ENCODE results near the gene HYAL1.

HYAL1 gene

GRCh38 chr3:50350527-50351322, 47.4 kb upstream of the HYAL1 start, which contains the start of the genes CYB561D2 and NPRL2:
Gene CYB561D2, plus strand, starts transcription at chr3:50350862. Its CDS starts 572 bp downstream, at chr3:50351434.
Gene NPRL2, minus strand, starts transcription at chr3:50350775. Its CDS starts 123 bp downstream, at chr3:50350652.
- Histone ChIP-seq H3K9ac (ENCODE audit: low read length) (peak within 1 kb of the TSS; percentile 90), H3K79me1 (replicated peaks; ENCODE audit: low read length, poor library complexity, severe bottlenecking) (peaks cover 43% of the 10 kb centered on the region), H3K27ac (ENCODE audit: low read length, poor library complexity, severe bottlenecking) (peak within 1 kb of the TSS; percentile 91), H2BK120ac (ENCODE audit: low read depth, low read length) (no peak within 1 kb of the TSS), H4K91ac (ENCODE audit: low read length) (peak within 1 kb of the TSS; percentile 85), H3K18ac (ENCODE audit: low read depth in 1 of 2, low read length in 2 of 2) (peak within 1 kb of the TSS; percentile 90 to 99), H3K23ac (ENCODE audit: low read length in 2 of 2) (no peak within 1 kb of the TSS), H2AFZ (ENCODE audit: low read depth, low read length) (peak within 1 kb of the TSS; percentile 95), H3K27me3 (ENCODE audit: control insufficient read depth in 1 of 2, insufficient read depth in 1 of 2, low read length in 2 of 2) (no peaks in the 10 kb centered on the region), H3K9me3 (ENCODE audit: control insufficient read depth, low read length) (no peaks in the 10 kb centered on the region), H2BK12ac (ENCODE audit: low read length in 2 of 2) (peak within 1 kb of the TSS in 1 of 2 experiments; percentile 91), H3K14ac (ENCODE audit: low read length in 2 of 2) (peak within 1 kb of the TSS in 1 of 2 experiments; percentile 98), H2AK5ac (ENCODE audit: low read length, severe bottlenecking) (peak within 1 kb of the TSS; percentile 27), H3K4ac (ENCODE audit: low read depth in 1 of 2, low read length in 2 of 2) (peak within 1 kb of the TSS; percentile 69 to 90), H2BK15ac (ENCODE audit: low read depth, poor library complexity, severe bottlenecking) (no peak within 1 kb of the TSS), H3K4me2 (ENCODE audit: low read length, poor library complexity, severe bottlenecking) (peak within 1 kb of the TSS; percentile 72), H2BK5ac (ENCODE audit: low read depth, low read length, poor library complexity, severe bottlenecking) (peak within 1 kb of the TSS; percentile 84), H4K8ac (ENCODE audit: low read length) (peak within 1 kb of the TSS; percentile 93), H3K4me1 (ENCODE audit: control insufficient read depth, insufficient read depth, low read depth, low read length) (peaks cover 38% of the 10 kb centered on the region), H3K4me3 (ENCODE audit: insufficient read depth in 1 of 2, low read depth in 1 of 2, low read length in 2 of 2) (peak within 1 kb of the TSS; percentile 87 to 96), H3K36me3 (ENCODE audit: control insufficient read depth in 1 of 2, insufficient read depth in 2 of 2, low read depth in 1 of 2, low read length in 2 of 2) (peaks cover 50 to 51% of the 10 kb centered on the region in 2 experiments)
- DNase-seq: peak; percentile 96
- WGBS: 1% methylated on average over 64 of the region's 64 CpGs

GRCh38 chr3:50350213-50350526, 46.8 kb upstream of the HYAL1 start:
- Histone ChIP-seq H3K4me2 (ENCODE audit: low read length, poor library complexity, severe bottlenecking) (peak overlapping the region; percentile 72), H3K14ac (ENCODE audit: low read length in 2 of 2) (peak overlapping the region in 1 of 2 experiments; percentile 22), H4K8ac (ENCODE audit: low read length) (peak overlapping the region; percentile 54), H3K27me3 (ENCODE audit: control insufficient read depth in 1 of 2, insufficient read depth in 1 of 2, low read length in 2 of 2) (no peaks in the 10 kb centered on the region), H3K18ac (ENCODE audit: low read depth in 1 of 2, low read length in 2 of 2) (peak overlapping the region; percentile 12 to 14), H3K9ac (ENCODE audit: low read length) (peak overlapping the region; percentile 90), H2BK120ac (ENCODE audit: low read depth, low read length) (no peak overlapping the region), H2BK5ac (ENCODE audit: low read depth, low read length, poor library complexity, severe bottlenecking) (no peak overlapping the region), H3K23ac (ENCODE audit: low read length in 2 of 2) (no peak overlapping the region), H3K79me1 (replicated peaks; ENCODE audit: low read length, poor library complexity, severe bottlenecking) (peaks cover 41% of the 10 kb centered on the region), H3K4ac (ENCODE audit: low read depth in 1 of 2, low read length in 2 of 2) (peak overlapping the region in 1 of 2 experiments; percentile 60), H3K4me3 (ENCODE audit: insufficient read depth in 1 of 2, low read depth in 1 of 2, low read length in 2 of 2) (peak overlapping the region; percentile 87 to 96), H2AFZ (ENCODE audit: low read depth, low read length) (peak overlapping the region; percentile 7), H2BK12ac (ENCODE audit: low read length in 2 of 2) (no peak overlapping the region), H4K91ac (ENCODE audit: low read length) (no peak overlapping the region), H3K27ac (ENCODE audit: low read length, poor library complexity, severe bottlenecking) (no peak overlapping the region), H3K36me3 (ENCODE audit: control insufficient read depth in 1 of 2, insufficient read depth in 2 of 2, low read depth in 1 of 2, low read length in 2 of 2) (peaks cover 44 to 46% of the 10 kb centered on the region in 2 experiments), H3K9me3 (ENCODE audit: control insufficient read depth, low read length) (no peaks in the 10 kb centered on the region), H2AK5ac (ENCODE audit: low read length, severe bottlenecking) (peak overlapping the region; percentile 27), H3K4me1 (ENCODE audit: control insufficient read depth, insufficient read depth, low read depth, low read length) (peaks cover 38% of the 10 kb centered on the region), H2BK15ac (ENCODE audit: low read depth, poor library complexity, severe bottlenecking) (no peak overlapping the region)
- WGBS: 32% methylated on average over 7 of the region's 7 CpGs
- DNase-seq: no peak

DNA sequence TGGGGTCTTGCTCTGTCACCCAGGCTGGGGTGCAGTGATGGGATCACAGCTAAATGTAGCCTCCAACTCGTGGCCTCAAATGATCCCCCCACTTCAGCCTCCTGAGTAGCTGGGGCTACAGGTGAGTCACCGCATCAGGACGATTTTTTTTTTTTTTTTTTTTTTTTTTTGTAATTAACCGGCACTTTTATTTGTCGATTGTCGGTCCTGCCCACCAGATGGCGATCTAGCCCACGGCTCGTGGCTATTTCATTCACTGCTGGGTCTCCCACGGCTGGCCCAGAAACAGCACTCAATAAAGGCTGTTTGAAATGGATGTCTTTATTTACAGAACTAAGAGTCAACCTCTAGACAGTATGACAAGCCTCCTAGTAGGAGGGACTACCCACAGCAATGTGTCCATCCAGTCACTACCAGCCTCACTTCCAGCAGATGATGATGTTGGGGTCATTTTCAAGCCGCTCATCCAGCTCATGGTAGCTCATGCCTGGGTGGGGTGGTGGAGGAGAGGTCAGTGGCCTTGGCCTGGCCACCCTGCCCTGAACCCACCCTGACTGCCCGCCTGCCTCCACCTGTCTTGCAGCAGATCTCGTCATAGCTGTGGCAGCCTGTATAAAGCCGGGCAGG, 43.9 kb upstream of the HYAL1 start:
- Histone ChIP-seq H2BK5ac (ENCODE audit: low read depth, low read length, poor library complexity, severe bottlenecking) (no peak overlapping the region), H3K14ac (ENCODE audit: low read length in 2 of 2) (no peak overlapping the region), H2AK5ac (ENCODE audit: low read length, severe bottlenecking) (no peak overlapping the region), H2AFZ (ENCODE audit: low read depth, low read length) (no peak overlapping the region), H2BK12ac (ENCODE audit: low read length in 2 of 2) (no peak overlapping the region), H3K27ac (ENCODE audit: low read length, poor library complexity, severe bottlenecking) (no peak overlapping the region), H3K4me2 (ENCODE audit: low read length, poor library complexity, severe bottlenecking) (no peak overlapping the region), H3K9ac (ENCODE audit: low read length) (no peak overlapping the region), H3K27me3 (ENCODE audit: control insufficient read depth in 1 of 2, insufficient read depth in 1 of 2, low read length in 2 of 2) (no peaks in the 10 kb centered on the region), H3K79me1 (replicated peaks; ENCODE audit: low read length, poor library complexity, severe bottlenecking) (peaks cover 26% of the 10 kb centered on the region), H2BK120ac (ENCODE audit: low read depth, low read length) (no peak overlapping the region), H3K9me3 (ENCODE audit: control insufficient read depth, low read length) (no peaks in the 10 kb centered on the region), H3K4me1 (ENCODE audit: control insufficient read depth, insufficient read depth, low read depth, low read length) (peaks cover 36% of the 10 kb centered on the region), H3K4ac (ENCODE audit: low read depth in 1 of 2, low read length in 2 of 2) (no peak overlapping the region), H3K18ac (ENCODE audit: low read depth in 1 of 2, low read length in 2 of 2) (no peak overlapping the region), H2BK15ac (ENCODE audit: low read depth, poor library complexity, severe bottlenecking) (no peak overlapping the region), H4K8ac (ENCODE audit: low read length) (peak overlapping the region; percentile 50), H3K4me3 (ENCODE audit: insufficient read depth in 1 of 2, low read depth in 1 of 2, low read length in 2 of 2) (no peak overlapping the region), H4K91ac (ENCODE audit: low read length) (no peak overlapping the region), H3K23ac (ENCODE audit: low read length in 2 of 2) (no peak overlapping the region), H3K36me3 (ENCODE audit: control insufficient read depth in 1 of 2, insufficient read depth in 2 of 2, low read depth in 1 of 2, low read length in 2 of 2) (peaks cover 20 to 22% of the 10 kb centered on the region in 2 experiments)
- DNase-seq: peak; percentile 83
- 34% methylated on average over 12 of the region's 14 CpGs for WGBS

DNA sequence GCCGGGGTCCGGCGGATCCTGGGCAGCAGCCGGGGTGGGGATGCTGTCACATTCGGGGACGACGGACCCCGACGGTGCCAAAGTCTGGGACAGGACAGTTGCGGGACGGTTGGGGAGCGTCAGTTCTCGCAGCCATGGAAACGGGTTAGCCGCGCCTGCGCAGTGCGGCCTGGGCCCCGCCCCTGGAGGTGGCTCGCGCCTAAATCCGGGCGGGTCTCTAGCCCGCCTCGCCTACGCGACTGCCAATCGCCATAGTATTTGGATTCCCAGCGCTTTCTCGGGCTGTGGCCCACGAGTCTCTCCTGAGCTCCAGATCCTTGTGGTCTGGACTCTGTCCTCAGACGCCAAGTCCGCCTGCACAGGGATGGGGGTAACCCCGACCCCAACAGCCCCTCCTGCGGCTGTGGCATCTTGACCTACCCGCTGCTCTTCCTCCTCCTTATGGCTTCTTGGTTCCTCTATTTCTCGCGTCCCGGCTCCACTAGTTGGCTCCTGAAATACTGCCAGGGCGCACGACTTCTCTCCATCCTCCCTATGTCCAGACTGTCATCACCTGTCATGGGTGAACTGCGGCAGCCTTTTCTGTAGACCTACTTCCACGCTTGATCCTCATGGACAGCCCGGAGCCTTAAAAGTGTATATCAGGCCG, 42.3 kb upstream of the HYAL1 start, which contains the start of gene ZMYND10:
Gene ZMYND10 (minus strand): TSS at position 147 of the 649 bp plus-strand sequence. CDS start 153 bp downstream, outside the sequence.
- no peak within 1 kb of the TSS for H3K4ac ChIP-seq (ENCODE audit: low read depth in 1 of 2, low read length in 2 of 2)
- H4K8ac ChIP-seq (ENCODE audit: low read length): peak within 1 kb of the TSS; percentile 58
- H3K27ac ChIP-seq (ENCODE audit: low read length, poor library complexity, severe bottlenecking): no peak within 1 kb of the TSS
- peaks cover 14 to 20% of the 10 kb centered on the region in 2 experiments for H3K36me3 ChIP-seq (ENCODE audit: control insufficient read depth in 1 of 2, insufficient read depth in 2 of 2, low read depth in 1 of 2, low read length in 2 of 2)
- H3K18ac ChIP-seq (ENCODE audit: low read depth in 1 of 2, low read length in 2 of 2): no peak within 1 kb of the TSS
- H3K14ac ChIP-seq (ENCODE audit: low read length in 2 of 2): no peak within 1 kb of the TSS
- H3K4me3 ChIP-seq (ENCODE audit: insufficient read depth in 1 of 2, low read depth in 1 of 2, low read length in 2 of 2): peak within 1 kb of the TSS; percentile 48 to 74
- no peaks in the 10 kb centered on the region for H3K27me3 ChIP-seq (ENCODE audit: control insufficient read depth in 1 of 2, insufficient read depth in 1 of 2, low read length in 2 of 2)
- H3K4me1 ChIP-seq (ENCODE audit: control insufficient read depth, insufficient read depth, low read depth, low read length): peaks cover 29% of the 10 kb centered on the region
- H3K9me3 ChIP-seq (ENCODE audit: control insufficient read depth, low read length): no peaks in the 10 kb centered on the region
- H2AFZ ChIP-seq (ENCODE audit: low read depth, low read length): peak within 1 kb of the TSS; percentile 72
- H2BK120ac ChIP-seq (ENCODE audit: low read depth, low read length): no peak within 1 kb of the TSS
- H2BK5ac ChIP-seq (ENCODE audit: low read depth, low read length, poor library complexity, severe bottlenecking): no peak within 1 kb of the TSS
- H3K23ac ChIP-seq (ENCODE audit: low read length in 2 of 2): no peak within 1 kb of the TSS
- H3K79me1 ChIP-seq (replicated peaks; ENCODE audit: low read length, poor library complexity, severe bottlenecking): peaks cover 16% of the 10 kb centered on the region
- H2BK15ac ChIP-seq (ENCODE audit: low read depth, poor library complexity, severe bottlenecking): no peak within 1 kb of the TSS
- peak within 1 kb of the TSS; percentile 95 for H3K4me2 ChIP-seq (ENCODE audit: low read length, poor library complexity, severe bottlenecking)
- H2AK5ac ChIP-seq (ENCODE audit: low read length, severe bottlenecking): no peak within 1 kb of the TSS
- H3K9ac ChIP-seq (ENCODE audit: low read length): peak within 1 kb of the TSS; percentile 64
- no peak for DNase-seq
- H2BK12ac ChIP-seq (ENCODE audit: low read length in 2 of 2): no peak within 1 kb of the TSS
- 14% methylated on average over 45 of the region's 45 CpGs for WGBS
- H4K91ac ChIP-seq (ENCODE audit: low read length): no peak within 1 kb of the TSS
